Measurements from ENCODE around the gene HDLBP. TPM values are rescaled to one million over a fixed set of nuclear protein-coding genes. Genes with fewer than 3 reads are reported as not detected.

Gene HDLBP
- total RNA-seq, 2 donors from 2014 or later: 404 to 447 TPM

DNA sequence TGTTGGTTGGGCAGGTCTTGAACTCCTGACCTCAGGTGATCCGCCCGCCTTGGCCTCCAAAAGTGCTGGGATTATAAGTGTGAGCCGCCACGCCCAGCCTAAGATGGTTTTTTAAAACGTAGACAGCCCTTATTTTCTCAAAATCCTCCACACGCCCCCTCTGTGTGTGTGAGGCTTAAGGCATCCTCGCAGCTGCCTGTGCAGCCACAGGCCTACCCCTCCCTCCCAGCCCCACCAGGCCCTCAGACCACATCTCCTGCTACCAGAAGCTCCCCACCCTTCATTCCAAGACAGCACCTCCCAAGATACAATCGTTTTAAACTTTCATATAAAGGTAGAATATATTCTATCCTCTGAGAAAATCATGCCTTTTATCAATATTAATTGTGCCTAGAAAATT lies 122.2 kb downstream of the HDLBP start:
- no peaks in the 10 kb centered on the region for H3K36me3 ChIP-seq

DNA sequence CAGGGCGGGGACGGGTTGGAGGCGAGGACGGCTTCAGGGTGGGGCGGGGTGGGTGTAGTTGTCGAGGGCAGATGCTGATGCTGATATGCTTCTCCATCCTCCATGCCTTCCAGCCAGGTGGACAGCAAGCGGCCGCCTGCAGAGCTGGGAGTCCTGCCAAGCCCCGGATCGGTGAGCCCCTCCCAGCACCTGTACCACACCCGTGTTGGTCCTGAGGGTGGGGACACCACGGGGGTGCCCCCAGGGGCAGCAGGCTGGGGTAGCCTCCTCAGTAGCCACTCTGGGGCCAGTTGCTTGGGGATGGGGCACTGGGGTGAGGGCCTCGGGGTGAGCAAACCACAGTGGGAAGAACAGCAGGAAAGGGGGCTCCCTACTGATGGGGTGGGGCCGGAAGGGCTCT lies 124.4 kb downstream of the HDLBP start:
- Histone ChIP-seq H3K4me3 (no peak overlapping the region), H3K4me1 (ENCODE audit: control insufficient read depth in 1 of 2, low read depth in 2 of 2) (no peaks in the 10 kb centered on the region), H3K9me3 (no peaks in the 10 kb centered on the region), H3K36me3 (no peaks in the 10 kb centered on the region), H3K27ac (no peak overlapping the region), H3K27me3 (replicated peaks; ENCODE audit: insufficient read depth) (no peaks in the 10 kb centered on the region)
- ATAC-seq (ENCODE audit: insufficient number of reproducible peaks, low FRiP score, low read depth) (no peak), DNase-seq (ENCODE audit: low spot score) (no peak)
- no peak for TF ChIP-seq CTCF (IDR thresholded peaks at IDR 0.05)

More for the DNA sequence above, 122.2 kb downstream of the HDLBP start:
- Histone ChIP-seq H3K27ac (no peak overlapping the region), H3K4me3 (no peak overlapping the region), H3K27me3 (replicated peaks; ENCODE audit: insufficient read depth) (no peaks in the 10 kb centered on the region), H3K4me1 (ENCODE audit: control insufficient read depth in 1 of 2, low read depth in 2 of 2) (no peaks in the 10 kb centered on the region), H3K9me3 (no peaks in the 10 kb centered on the region)
- no peak for ATAC-seq (ENCODE audit: insufficient number of reproducible peaks, low FRiP score, low read depth)
- DNase-seq (ENCODE audit: low spot score): no peak
- TF ChIP-seq CTCF (IDR thresholded peaks at IDR 0.05): no peak

DNA sequence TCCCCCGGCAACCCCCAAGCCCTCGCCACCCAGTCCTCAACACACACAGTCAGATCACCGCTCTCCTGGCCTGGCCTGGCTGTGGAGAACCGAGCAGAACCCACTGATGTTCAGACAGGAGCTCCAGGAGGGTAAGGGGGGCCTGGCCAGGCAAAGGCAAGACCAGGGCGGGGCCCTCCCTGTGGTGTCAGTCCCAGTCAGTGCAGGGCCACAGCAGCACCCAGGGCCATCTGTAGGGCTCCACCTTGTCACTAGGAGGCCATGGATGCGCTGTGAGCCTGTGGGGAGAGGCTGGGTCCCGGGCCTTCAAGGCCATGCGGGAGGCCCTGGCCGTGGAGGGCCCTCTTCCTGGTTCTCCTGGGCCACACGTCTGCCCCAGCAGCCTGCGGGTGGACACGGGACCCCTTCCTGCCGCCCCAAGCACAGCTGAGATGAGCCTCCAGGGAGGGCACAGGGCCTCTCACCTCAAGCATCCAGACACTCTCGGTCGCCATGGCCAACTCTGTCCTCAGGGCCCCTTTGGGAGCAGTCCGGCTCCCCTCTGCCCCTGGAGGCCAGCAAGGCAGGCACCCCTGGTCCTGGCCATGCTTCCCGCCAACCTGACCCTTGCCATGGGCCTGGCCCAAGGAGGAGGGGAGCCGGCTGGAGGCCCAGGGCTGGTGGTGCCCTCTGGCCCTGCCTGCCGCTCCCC lies 125.0 kb downstream of the HDLBP start:
- no peak overlapping the region for H3K4me3 ChIP-seq
- TF ChIP-seq CTCF (IDR thresholded peaks at IDR 0.05): no peak
- ATAC-seq (ENCODE audit: insufficient number of reproducible peaks, low FRiP score, low read depth): no peak
- no peak overlapping the region for H3K27ac ChIP-seq
- H3K9me3 ChIP-seq: no peaks in the 10 kb centered on the region
- DNase-seq (ENCODE audit: low spot score): no peak
- H3K27me3 ChIP-seq (replicated peaks; ENCODE audit: insufficient read depth): no peaks in the 10 kb centered on the region
- H3K4me1 ChIP-seq (ENCODE audit: control insufficient read depth in 1 of 2, low read depth in 2 of 2): no peaks in the 10 kb centered on the region
- no peaks in the 10 kb centered on the region for H3K36me3 ChIP-seq

- no peak for TF ChIP-seq CTCF (IDR thresholded peaks at IDR 0.05)
- no peaks in the 10 kb centered on the region for H3K4me1 ChIP-seq (ENCODE audit: control insufficient read depth in 1 of 2, low read depth in 2 of 2)
- ATAC-seq (ENCODE audit: insufficient number of reproducible peaks, low FRiP score, low read depth): no peak
- H3K27me3 ChIP-seq (replicated peaks; ENCODE audit: insufficient read depth): no peaks in the 10 kb centered on the region
- no peaks in the 10 kb centered on the region for H3K9me3 ChIP-seq
- no peak overlapping the region for H3K27ac ChIP-seq
- no peak for DNase-seq (ENCODE audit: low spot score)
- H3K4me3 ChIP-seq: no peak overlapping the region
- H3K36me3 ChIP-seq: no peaks in the 10 kb centered on the region
These were observed 125.6 kb downstream of the HDLBP start for GRCh38 chr2:241189856-241190201.

DNA sequence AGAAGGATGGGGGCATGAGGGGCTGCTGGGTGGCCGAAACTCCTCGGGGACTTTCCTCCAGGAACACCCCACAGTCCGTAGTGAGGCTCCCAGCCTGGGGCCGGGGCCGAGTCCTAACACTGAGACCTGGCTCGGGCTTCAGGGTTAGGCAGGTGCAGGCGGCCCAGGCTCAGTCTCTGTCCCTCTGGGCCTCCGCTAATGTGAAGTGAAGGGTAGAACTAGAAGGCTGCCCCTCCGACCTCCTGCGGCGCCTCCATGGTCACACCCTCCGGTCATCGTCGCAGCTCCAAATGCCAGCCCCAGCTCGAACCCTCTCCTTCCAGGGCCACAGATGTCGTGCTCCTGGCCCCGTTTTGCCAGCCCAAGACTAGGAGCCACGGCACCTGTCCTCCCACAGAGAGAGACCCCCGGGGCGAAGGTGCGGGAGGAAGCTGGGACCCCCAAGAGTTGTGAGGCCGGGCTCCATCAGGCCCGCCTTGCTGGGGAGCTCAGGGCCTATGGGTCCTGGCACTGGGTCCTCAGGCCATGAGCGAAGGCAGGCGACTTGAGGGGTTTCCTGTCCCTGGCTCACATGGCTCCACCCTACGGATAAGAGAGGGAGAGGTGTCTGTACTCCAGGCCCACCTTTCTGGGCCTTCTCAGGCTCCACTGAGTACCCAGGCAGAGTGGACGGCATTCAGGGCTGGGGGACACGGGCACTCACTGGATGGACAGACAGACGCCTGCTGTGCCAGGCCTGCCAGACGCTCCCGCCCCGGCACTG lies 126.2 kb downstream of the HDLBP start:
- ATAC-seq (ENCODE audit: insufficient number of reproducible peaks, low FRiP score, low read depth): no peak
- Histone ChIP-seq H3K4me1 (ENCODE audit: control insufficient read depth in 1 of 2, low read depth in 2 of 2) (no peaks in the 10 kb centered on the region), H3K27me3 (replicated peaks; ENCODE audit: insufficient read depth) (no peaks in the 10 kb centered on the region), H3K9me3 (no peaks in the 10 kb centered on the region), H3K27ac (no peak overlapping the region), H3K4me3 (no peak overlapping the region), H3K36me3 (no peaks in the 10 kb centered on the region)
- no peak for DNase-seq (ENCODE audit: low spot score)
- TF ChIP-seq CTCF (IDR thresholded peaks at IDR 0.05): no peak
